ENCODE results near the gene NLN. TPM values are rescaled to one million over a fixed set of nuclear protein-coding genes. Genes with fewer than 3 reads are reported as not detected.

Gene NLN
- total and polyA plus RNA-seq, 2 of the 4 experiments (the other 2 are of a cell fraction), result 19.1 to 37.1 TPM

- H3K14ac ChIP-seq (replicated peaks; ENCODE audit: low read depth, low read length), result no peak overlapping the region
- dilution Hi-C loops (cut with HindIII; ENCODE audit: low sequenced_read_pairs, unreplicated experiment), result no loop called here
- no peak overlapping the region for H3K9ac ChIP-seq (ENCODE audit: low read depth, low read length)
- no peak overlapping the region for H3K27ac ChIP-seq (ENCODE audit: insufficient read depth, low read length)
- intact Hi-C loops (cut with micrococcal nuclease), result no loop called here
- H2BK5ac ChIP-seq (ENCODE audit: low read depth, low read length, poor library complexity, severe bottlenecking), result no peak overlapping the region
- no peak overlapping the region for H3K4ac ChIP-seq (ENCODE audit: low read depth, low read length)
- DNase-seq, result no peak
- ChIA-PET CTCF (no interaction called here), POLR2A (ENCODE audit: unreplicated experiment) (no interaction called here)
- H2BK15ac ChIP-seq (ENCODE audit: low read depth, low read length), result no peak overlapping the region
- no peak overlapping the region for H3K4me3 ChIP-seq (ENCODE audit: insufficient read depth, low read depth, low read length)
- H4K20me1 ChIP-seq (ENCODE audit: insufficient read depth, low read length), result no peaks in the 10 kb centered on the region
- no peak overlapping the region for H4K91ac ChIP-seq (ENCODE audit: insufficient read depth, low read depth, low read length)
- H2AFZ ChIP-seq (replicated peaks; ENCODE audit: low read length, poor library complexity), result no peak overlapping the region
- H3K27me3 ChIP-seq (ENCODE audit: control insufficient read depth, insufficient read depth, low read length), result no peaks in the 10 kb centered on the region
- peaks cover 3% of the 10 kb centered on the region; the same call in 1 of the 2 replicates for H3K9me1 ChIP-seq (ENCODE audit: insufficient read depth, low read length)
- in situ Hi-C loops (cut with MboI; ENCODE audit: low sequenced_read_pairs), result no loop called here
- H3K23ac ChIP-seq (ENCODE audit: low read depth, low read length), result 0 out of 2 replicates have a peak overlapping the region, but pooled peaks have one; percentile 11
- BruUV-seq (replicated peaks), result no TSS peak
- no peak for ATAC-seq (ENCODE audit: low read depth)
- no peak overlapping the region for H2AK5ac ChIP-seq (ENCODE audit: low read depth, low read length)
- TF ChIP-seq ELK1 (IDR thresholded peaks at IDR 0.05; ENCODE audit: borderline replicate concordance, low read depth, low read length), result no peak
- TF ChIP-seq SMC3 (IDR thresholded peaks at IDR 0.05; ENCODE audit: low read depth, low read length), result no peak
- no peak for TF ChIP-seq RAD21 (IDR thresholded peaks at IDR 0.05; ENCODE audit: low read length)
- TF ChIP-seq CHD1 (IDR thresholded peaks at IDR 0.05; ENCODE audit: low read depth, low read length), result no peak
- no peak for TF ChIP-seq RFX5 (IDR thresholded peaks at IDR 0.05; ENCODE audit: low read depth, low read length)
- TF ChIP-seq FOS (IDR thresholded peaks at IDR 0.05; ENCODE audit: low read depth, low read length), result no peak
- TF ChIP-seq NFE2L2 (IDR thresholded peaks at IDR 0.05; ENCODE audit: low read depth, low read length), result no peak
- TF ChIP-seq BHLHE40 (IDR thresholded peaks at IDR 0.05; ENCODE audit: low read depth, low read length), result no peak
- TF ChIP-seq RCOR1 (IDR thresholded peaks at IDR 0.05; ENCODE audit: insufficient replicate concordance, low read length), result no peak
- TF ChIP-seq MXI1 (IDR thresholded peaks at IDR 0.05; ENCODE audit: borderline replicate concordance, low read depth, low read length), result no peak
- no peak for TF ChIP-seq CTCF (conservative IDR thresholded peaks at IDR 0.05; ENCODE audit: low read depth, low read length)
- no peak for TF ChIP-seq POLR2A (IDR thresholded peaks at IDR 0.05; ENCODE audit: low read depth, low read length)
- TF ChIP-seq MAZ (IDR thresholded peaks at IDR 0.05; ENCODE audit: borderline replicate concordance, low read depth, low read length), result no peak
- no peak for TF ChIP-seq MAFK (IDR thresholded peaks at IDR 0.05; ENCODE audit: low read depth, low read length)
- TF ChIP-seq, protein P1, sequence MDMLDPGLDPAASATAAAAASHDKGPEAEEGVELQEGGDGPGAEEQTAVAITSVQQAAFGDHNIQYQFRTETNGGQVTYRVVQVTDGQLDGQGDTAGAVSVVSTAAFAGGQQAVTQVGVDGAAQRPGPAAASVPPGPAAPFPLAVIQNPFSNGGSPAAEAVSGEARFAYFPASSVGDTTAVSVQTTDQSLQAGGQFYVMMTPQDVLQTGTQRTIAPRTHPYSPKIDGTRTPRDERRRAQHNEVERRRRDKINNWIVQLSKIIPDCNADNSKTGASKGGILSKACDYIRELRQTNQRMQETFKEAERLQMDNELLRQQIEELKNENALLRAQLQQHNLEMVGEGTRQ (IDR thresholded peaks at IDR 0.05; ENCODE audit: low read depth, low read length), result no peak
- no peaks in the 10 kb centered on the region; a peak in 1 of 4 replicates for H3K79me1 ChIP-seq (ENCODE audit: low read depth in 1 of 2, low read length in 2 of 2)
- H4K5ac ChIP-seq (ENCODE audit: low read depth, low read length), result no peak overlapping the region
- H2BK20ac ChIP-seq (ENCODE audit: low read depth, low read length), result no peak overlapping the region
- H3K4me1 ChIP-seq (ENCODE audit: control insufficient read depth, insufficient read depth, low read length), result peaks cover 12% of the 10 kb centered on the region
- 80% methylated on average over 2 of the region's 5 CpGs; no CpG with 5 or more reads in 1 of the 2 experiments for WGBS, 2 experiments (ENCODE audit: extremely low coverage in 2 of 2, insufficient read length in 1 of 2)
- H3K18ac ChIP-seq (ENCODE audit: low read depth, low read length), result no peak overlapping the region
- no peak overlapping the region for H3K56ac ChIP-seq (ENCODE audit: extremely low read depth, insufficient read depth, low read length)
- no peaks in the 10 kb centered on the region for H3K9me3 ChIP-seq (ENCODE audit: control insufficient read depth, insufficient read depth, low read length)
- no peak overlapping the region for H3K4me2 ChIP-seq (ENCODE audit: low read depth, low read length)
- no peak overlapping the region for H2BK120ac ChIP-seq (ENCODE audit: low read depth, low read length)
- H3K36me3 ChIP-seq (ENCODE audit: control insufficient read depth, insufficient read depth, low read length), result no peaks in the 10 kb centered on the region
- no peak overlapping the region for H4K8ac ChIP-seq (ENCODE audit: low read depth in 2 of 2, low read length in 2 of 2)
- no peak overlapping the region for H2AK9ac ChIP-seq (replicated peaks; ENCODE audit: low read depth, low read length, poor library complexity)
Observed at GRCh38 chr5:65833780-65834179, 111.8 kb downstream of the NLN start.
